ENCODE measurements around the gene CNTNAP5. TPM values are rescaled to one million over a fixed set of nuclear protein-coding genes. Genes with fewer than 3 reads are reported as not detected.

Gene CNTNAP5
- polyA plus RNA-seq, 3 donors from 2014 or later, result not detected

DNA sequence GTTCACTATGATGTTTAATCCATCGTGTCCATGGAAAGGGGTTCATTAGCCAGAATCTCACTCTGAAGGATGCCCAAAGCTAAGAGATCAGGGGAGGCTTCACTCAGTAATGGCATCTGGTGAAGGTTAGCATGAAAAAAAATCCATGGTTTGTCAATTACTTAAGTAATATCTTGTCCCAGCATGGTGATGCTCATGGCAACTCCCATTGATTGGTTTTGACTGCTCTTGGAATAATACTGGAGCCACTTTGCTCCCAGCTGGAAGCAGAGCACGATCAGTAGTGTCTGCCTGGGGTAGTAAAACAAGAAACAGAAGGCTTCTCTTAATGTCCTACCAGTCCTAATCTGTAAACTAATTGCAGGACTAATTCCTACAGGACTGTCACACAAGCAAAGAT lies 799.4 kb downstream of the CNTNAP5 start:
- Mint-ChIP-seq H3K4me3 (no peak overlapping the region), H3K9me3 (peaks cover 4 to 44% (median 11%) of the 10 kb centered on the region in 6 donors), H3K36me3 (no peaks in the 10 kb centered on the region), H3K4me1 (no peaks in the 10 kb centered on the region), H3K27me3 (ENCODE audit: low read depth in 3 of 3) (peaks cover 0 to 2% (median 2%) of the 10 kb centered on the region in 3 donors), H3K27ac (no peak overlapping the region)
- no peak for DNase-seq

DNA sequence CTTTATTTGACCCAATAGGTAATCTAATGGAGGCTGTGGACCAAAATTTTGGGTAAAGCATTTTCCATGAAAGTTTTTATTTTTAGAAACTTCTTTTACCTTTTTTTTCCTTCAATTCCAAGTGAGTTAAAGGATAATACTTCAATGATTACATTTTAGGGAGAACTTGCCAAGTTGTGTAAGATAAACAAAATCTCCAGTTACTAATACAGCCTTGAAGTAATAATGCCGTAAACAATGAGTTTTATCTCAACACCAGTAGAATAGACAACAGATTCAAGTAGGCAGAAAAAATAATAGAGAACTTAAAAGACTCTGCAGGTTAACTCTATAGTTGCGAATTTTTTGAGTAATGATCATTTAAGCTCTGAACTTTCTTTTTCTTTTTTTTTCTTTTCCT lies 807.4 kb downstream of the CNTNAP5 start:
- no peak overlapping the region for H3K27ac Mint-ChIP-seq
- H3K36me3 Mint-ChIP-seq, result no peaks in the 10 kb centered on the region
- H3K9me3 Mint-ChIP-seq, result peaks cover 0 to 23% (median 6%) of the 10 kb centered on the region in 6 donors
- H3K27me3 Mint-ChIP-seq (ENCODE audit: low read depth in 3 of 3), result peaks cover 0 to 2% (median 0%) of the 10 kb centered on the region in 3 donors
- H3K4me1 Mint-ChIP-seq, result no peaks in the 10 kb centered on the region
- H3K4me3 Mint-ChIP-seq, result no peak overlapping the region
- no peak for DNase-seq

DNA sequence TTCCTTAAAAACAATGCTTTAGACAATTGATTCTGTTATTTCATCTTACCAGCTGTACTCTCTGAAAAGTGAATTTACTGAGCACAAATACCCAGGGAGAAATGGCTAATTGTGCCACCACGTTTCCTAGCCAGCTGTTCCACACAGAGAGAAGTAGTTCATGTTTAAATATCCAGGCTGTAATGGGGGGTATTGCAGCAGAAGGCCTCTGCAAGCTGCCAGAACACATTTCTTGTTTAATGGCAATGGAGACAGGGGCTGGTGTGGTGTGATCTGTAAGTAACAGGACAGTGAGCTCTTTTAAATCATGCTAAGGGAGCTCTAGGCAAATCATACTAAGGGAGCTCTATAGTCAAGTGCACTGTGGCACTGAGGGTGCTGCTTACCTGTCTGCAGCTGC lies 809.2 kb downstream of the CNTNAP5 start:
- Mint-ChIP-seq H3K27me3 (ENCODE audit: low read depth in 3 of 3) (peaks cover 0 to 2% (median 0%) of the 10 kb centered on the region in 3 donors), H3K4me1 (no peaks in the 10 kb centered on the region), H3K36me3 (no peaks in the 10 kb centered on the region), H3K4me3 (no peak overlapping the region), H3K9me3 (peaks cover 3 to 20% (median 8%) of the 10 kb centered on the region in 6 donors), H3K27ac (no peak overlapping the region)
- no peak for DNase-seq

DNA sequence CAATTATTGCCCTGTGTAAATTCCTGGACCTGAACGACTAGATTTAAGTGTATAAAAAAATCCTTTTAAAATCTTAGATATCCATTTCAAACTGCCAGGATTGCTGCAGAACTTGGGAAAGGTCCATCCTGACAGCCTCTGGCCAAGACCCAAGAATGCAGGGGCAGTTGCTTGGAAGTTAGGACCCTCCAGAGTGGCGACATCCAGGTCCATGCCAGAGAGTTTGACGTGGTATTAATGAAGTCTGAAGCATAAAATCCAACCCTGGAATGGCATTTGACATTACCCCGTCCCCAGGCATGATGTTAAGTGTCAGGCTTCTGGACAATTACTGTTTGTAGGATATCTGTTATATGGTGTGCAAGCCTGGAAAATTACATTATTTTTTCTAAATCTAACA lies 810.2 kb downstream of the CNTNAP5 start:
- peaks cover 3 to 29% (median 11%) of the 10 kb centered on the region in 6 donors for H3K9me3 Mint-ChIP-seq

DNA sequence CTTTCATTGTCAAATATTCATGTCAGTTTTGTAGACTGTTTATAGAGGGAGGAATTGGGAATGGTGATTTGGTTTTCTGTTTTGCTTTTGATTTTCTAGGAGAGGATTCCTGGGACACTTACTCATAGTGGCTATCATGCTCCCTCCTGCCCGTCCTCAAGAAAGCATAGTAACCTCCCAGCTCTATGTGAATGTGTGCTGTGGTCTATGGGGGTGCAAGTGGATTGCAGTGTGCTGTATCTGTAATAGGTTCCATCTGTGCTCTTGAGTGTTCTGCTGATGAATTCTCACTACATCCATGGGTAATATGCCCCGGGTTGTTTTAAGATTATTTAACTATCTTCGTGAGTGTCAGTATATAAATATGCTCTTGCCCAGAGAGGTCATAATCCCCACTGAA lies 811.3 kb downstream of the CNTNAP5 start:
- no peak for DNase-seq
- no peak overlapping the region for H3K4me3 Mint-ChIP-seq
- H3K4me1 Mint-ChIP-seq, result no peaks in the 10 kb centered on the region
- peaks cover 3 to 32% (median 13%) of the 10 kb centered on the region in 6 donors for H3K9me3 Mint-ChIP-seq
- H3K27ac Mint-ChIP-seq, result no peak overlapping the region
- H3K36me3 Mint-ChIP-seq, result no peaks in the 10 kb centered on the region
- H3K27me3 Mint-ChIP-seq (ENCODE audit: low read depth in 3 of 3), result no peaks in the 10 kb centered on the region

More for the DNA sequence above, 810.2 kb downstream of the CNTNAP5 start:
- H3K4me3 Mint-ChIP-seq, result no peak overlapping the region
- H3K4me1 Mint-ChIP-seq, result no peaks in the 10 kb centered on the region
- no peak for DNase-seq
- H3K27me3 Mint-ChIP-seq (ENCODE audit: low read depth in 3 of 3), result peaks cover 0 to 2% (median 0%) of the 10 kb centered on the region in 3 donors
- no peaks in the 10 kb centered on the region for H3K36me3 Mint-ChIP-seq
- no peak overlapping the region for H3K27ac Mint-ChIP-seq

DNA sequence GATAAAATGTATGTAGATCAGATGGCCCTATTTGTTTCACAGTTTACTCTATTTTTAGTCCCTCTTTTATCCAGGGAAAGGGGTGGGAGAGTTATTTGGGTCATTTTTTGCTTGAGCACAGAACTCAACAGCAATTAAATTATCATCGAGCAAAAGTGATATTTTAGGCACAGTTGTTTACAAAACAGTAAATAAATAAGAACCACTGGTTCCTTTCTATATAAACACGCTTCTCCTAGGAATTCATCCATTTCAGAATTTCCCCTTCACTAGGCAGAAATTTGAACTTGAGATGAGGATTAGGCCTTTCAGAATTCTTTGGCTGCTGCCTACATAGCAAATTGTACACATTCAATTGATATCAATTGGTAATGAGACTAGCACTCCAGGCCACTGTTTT lies 812.4 kb downstream of the CNTNAP5 start:
- no peak for DNase-seq
- Mint-ChIP-seq H3K9me3 (peaks cover 3 to 34% (median 14%) of the 10 kb centered on the region in 6 donors), H3K36me3 (no peaks in the 10 kb centered on the region), H3K27ac (no peak overlapping the region), H3K4me1 (no peaks in the 10 kb centered on the region), H3K27me3 (ENCODE audit: low read depth in 3 of 3) (no peaks in the 10 kb centered on the region), H3K4me3 (no peak overlapping the region)

DNA sequence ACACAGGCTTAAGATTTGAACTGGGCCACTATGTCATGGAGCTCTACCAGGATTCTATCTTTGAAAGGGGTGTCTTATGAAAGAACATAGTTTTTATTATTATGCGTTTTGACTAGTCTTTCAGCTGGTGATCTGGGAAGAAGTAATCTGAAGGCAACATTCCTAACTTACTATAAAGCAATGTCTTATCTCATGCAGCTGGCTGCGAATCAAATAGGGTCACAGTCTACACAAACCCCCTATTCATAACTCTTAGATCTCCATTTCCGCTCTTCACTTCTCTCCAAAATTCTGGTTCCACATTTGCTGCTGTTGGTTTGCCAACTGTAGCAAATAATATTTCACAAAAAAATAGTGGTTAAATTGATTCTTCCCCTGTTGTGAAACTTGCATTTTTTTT lies 813.3 kb downstream of the CNTNAP5 start:
- Mint-ChIP-seq H3K27me3 (ENCODE audit: low read depth in 3 of 3) (no peaks in the 10 kb centered on the region), H3K9me3 (peaks cover 3 to 39% (median 15%) of the 10 kb centered on the region in 6 donors), H3K27ac (no peak overlapping the region), H3K4me1 (no peaks in the 10 kb centered on the region), H3K4me3 (no peak overlapping the region), H3K36me3 (no peaks in the 10 kb centered on the region)
- no peak for DNase-seq

DNA sequence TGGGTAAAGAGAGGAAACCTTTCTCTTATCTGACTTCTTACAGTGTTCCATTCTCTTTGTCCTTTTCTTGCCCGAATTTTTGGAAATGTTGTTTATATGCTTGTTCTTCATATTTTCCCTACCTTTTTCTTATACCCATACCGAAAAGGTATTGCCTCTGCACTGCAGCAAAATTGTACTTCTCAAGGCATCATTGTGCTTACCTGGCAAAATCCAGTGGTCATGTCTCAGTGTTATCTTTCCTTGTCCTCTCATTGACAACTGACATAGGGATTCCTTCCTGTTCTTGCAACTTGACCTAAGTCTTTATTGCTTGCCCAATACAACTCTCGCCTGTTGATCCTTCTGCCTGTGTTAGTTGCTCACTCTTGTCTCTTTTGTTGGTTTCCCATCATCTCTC lies 842.2 kb downstream of the CNTNAP5 start:
- H3K36me3 Mint-ChIP-seq, result no peaks in the 10 kb centered on the region
- no peaks in the 10 kb centered on the region for H3K4me1 Mint-ChIP-seq
- no peak overlapping the region for H3K27ac Mint-ChIP-seq
- peaks cover 0 to 1% (median 0%) of the 10 kb centered on the region in 3 donors for H3K27me3 Mint-ChIP-seq (ENCODE audit: low read depth in 3 of 3)
- H3K4me3 Mint-ChIP-seq, result no peak overlapping the region
- peaks cover 4 to 12% (median 10%) of the 10 kb centered on the region in 6 donors for H3K9me3 Mint-ChIP-seq
- DNase-seq, result no peak

DNA sequence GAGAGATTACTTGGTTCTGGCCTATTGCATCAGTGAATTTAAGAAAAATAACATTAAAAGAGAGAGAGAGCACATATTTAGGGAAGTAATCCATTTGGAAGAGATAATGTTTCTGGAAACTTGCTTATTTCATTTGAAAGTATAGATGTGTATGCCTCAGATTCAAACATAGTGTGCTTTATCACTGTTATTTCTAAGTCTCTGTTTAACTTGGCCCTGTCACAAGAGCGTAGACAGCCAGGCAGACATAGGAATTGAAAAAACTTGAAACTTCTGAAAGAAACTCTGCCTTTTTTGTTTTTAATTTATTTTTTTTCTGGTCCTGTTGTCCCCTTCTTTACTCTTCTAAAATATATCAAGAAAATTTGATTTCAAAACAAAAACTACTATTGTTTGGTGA lies 849.1 kb downstream of the CNTNAP5 start:
- no peak overlapping the region for H3K4me3 Mint-ChIP-seq
- H3K36me3 Mint-ChIP-seq, result no peaks in the 10 kb centered on the region
- DNase-seq, result no peak
- H3K9me3 Mint-ChIP-seq, result peaks cover 0 to 17% (median 5%) of the 10 kb centered on the region in 6 donors
- peaks cover 0 to 3% (median 0%) of the 10 kb centered on the region in 3 donors for H3K27me3 Mint-ChIP-seq (ENCODE audit: low read depth in 3 of 3)
- H3K27ac Mint-ChIP-seq, result no peak overlapping the region
- no peaks in the 10 kb centered on the region for H3K4me1 Mint-ChIP-seq

DNA sequence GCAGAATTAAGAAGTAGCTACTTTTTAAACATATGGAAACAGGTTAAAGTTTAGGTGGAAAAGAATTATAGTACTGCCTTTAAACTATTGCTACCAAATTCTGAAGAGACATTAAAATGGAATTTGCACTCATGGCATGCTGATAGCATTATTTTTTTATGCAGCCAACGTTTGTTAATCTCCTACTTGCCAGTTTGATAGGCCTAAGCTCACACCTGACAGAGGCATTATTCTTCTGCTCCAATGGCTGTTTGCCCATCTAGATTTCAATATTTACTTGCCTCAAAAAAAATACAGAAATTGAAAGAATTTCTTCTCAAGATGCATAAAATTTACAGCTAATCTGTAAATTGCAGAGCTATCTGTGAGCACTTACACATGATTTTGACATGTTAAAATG lies 849.6 kb downstream of the CNTNAP5 start:
- Mint-ChIP-seq H3K27me3 (ENCODE audit: low read depth in 3 of 3) (peaks cover 0 to 3% (median 0%) of the 10 kb centered on the region in 3 donors), H3K27ac (no peak overlapping the region), H3K9me3 (peaks cover 2 to 17% (median 6%) of the 10 kb centered on the region in 6 donors)

DNA sequence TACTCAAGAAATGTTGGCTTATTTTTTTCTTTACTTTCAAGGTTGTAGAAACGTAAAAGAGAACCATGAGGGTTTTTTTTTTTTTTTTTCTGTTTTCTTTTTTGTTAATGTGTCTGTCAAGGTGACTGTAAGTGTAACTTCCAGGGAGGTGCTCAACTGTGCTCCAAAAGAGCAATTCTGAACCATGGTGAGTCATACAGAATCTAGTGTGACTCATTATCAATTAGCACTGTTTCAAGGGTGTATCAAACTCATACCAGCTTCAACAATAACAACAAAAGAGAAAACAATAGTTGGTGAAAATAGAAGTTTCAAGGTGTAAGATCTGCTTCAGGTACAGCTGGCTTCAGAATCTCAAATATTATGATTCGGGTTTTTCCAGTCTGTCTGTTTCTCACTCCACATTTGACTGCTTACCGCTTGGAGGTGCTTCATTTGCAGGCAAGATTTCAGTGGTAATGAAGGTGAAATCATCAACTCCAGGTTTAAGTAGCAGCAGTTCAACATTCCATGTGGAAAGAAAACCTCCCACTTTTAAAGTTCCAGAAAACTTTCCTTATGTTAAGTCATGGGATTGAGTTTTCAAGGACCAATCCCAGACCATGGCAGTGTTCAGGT lies 850.6 kb downstream of the CNTNAP5 start:
- no peak for DNase-seq
- Mint-ChIP-seq H3K4me1 (no peaks in the 10 kb centered on the region), H3K36me3 (no peaks in the 10 kb centered on the region), H3K27me3 (ENCODE audit: low read depth in 3 of 3) (peaks cover 0 to 3% (median 1%) of the 10 kb centered on the region in 3 donors), H3K9me3 (peaks cover 3 to 23% (median 6%) of the 10 kb centered on the region in 6 donors), H3K4me3 (no peak overlapping the region), H3K27ac (no peak overlapping the region)

More for the DNA sequence above, 849.6 kb downstream of the CNTNAP5 start:
- no peak overlapping the region for H3K4me3 Mint-ChIP-seq
- DNase-seq, result no peak
- H3K36me3 Mint-ChIP-seq, result no peaks in the 10 kb centered on the region
- no peaks in the 10 kb centered on the region for H3K4me1 Mint-ChIP-seq

DNA sequence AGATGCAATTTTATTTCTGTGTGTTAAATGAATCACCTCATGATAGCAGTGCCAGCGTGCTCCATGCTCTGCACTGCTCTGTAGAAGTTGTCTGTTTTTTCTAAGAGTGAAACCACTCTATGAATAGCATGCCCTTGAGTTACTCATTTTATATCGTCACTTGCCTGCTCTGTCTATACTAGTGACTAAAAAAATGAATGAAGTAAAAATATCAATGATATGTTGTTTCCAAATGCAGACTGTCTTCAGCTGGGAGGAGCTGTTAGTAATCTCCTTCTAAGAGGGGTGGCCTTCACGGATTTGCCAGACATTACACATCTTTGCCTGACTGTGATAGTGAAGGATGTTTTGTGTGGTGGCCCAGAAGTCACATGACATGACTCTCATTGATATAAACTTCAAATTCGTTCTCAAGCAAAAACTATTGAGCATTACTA lies 852.1 kb downstream of the CNTNAP5 start:
- no peak for DNase-seq
- Mint-ChIP-seq H3K9me3 (peaks cover 4 to 22% (median 9%) of the 10 kb centered on the region in 6 donors), H3K4me1 (no peaks in the 10 kb centered on the region), H3K4me3 (no peak overlapping the region), H3K36me3 (peaks cover 0 to 3% (median 0%) of the 10 kb centered on the region in 3 donors), H3K27me3 (ENCODE audit: low read depth in 3 of 3) (peaks cover 0 to 3% (median 3%) of the 10 kb centered on the region in 3 donors), H3K27ac (no peak overlapping the region)

DNA sequence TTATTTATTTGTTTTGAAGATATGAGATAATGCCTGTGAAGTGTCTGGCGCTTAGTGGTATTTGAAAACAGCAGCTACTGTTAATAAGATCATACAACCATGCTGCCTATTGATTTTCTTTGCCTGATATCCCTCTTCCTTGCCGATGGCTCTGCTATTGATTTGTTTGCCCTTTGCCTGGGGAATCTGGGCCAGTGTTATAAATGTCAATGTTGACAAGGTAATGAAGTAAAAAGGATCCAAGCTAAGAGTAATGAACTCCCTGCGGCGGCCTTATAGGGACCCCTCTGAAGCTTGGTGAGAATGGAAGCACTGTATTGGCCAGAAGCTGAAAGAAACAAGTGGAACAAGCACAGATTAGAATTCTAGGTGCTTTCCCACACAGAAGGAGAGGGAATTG lies 854.6 kb downstream of the CNTNAP5 start:
- no peaks in the 10 kb centered on the region for H3K4me1 Mint-ChIP-seq
- H3K9me3 Mint-ChIP-seq, result peaks cover 4 to 21% (median 12%) of the 10 kb centered on the region in 6 donors
- no peak overlapping the region for H3K27ac Mint-ChIP-seq
- peaks cover 0 to 3% (median 0%) of the 10 kb centered on the region in 3 donors for H3K27me3 Mint-ChIP-seq (ENCODE audit: low read depth in 3 of 3)
- H3K4me3 Mint-ChIP-seq, result no peak overlapping the region
- peaks cover 0 to 3% (median 0%) of the 10 kb centered on the region in 3 donors for H3K36me3 Mint-ChIP-seq
- no peak for DNase-seq

DNA sequence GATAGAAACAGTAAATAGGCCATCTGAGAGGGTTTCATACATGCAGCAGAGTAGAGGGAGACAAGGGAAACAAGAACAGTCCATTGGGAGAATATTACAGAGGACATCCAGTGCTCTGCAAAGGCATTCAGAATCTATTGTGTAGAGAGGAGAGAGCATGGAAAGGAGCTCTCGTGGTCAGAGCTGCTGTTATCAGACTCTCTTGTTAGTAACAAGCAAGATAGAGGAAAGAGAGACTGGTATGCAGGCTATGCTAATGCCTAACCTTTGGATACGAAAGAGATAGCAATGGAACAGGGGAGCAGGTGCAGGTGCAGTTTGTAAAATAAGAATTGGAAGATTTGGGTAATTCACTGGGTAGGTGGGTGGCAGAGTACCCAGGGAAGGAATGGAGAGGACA lies 855.9 kb downstream of the CNTNAP5 start:
- Mint-ChIP-seq H3K9me3 (peaks cover 4 to 21% (median 12%) of the 10 kb centered on the region in 6 donors), H3K36me3 (peaks cover 0 to 3% (median 0%) of the 10 kb centered on the region in 3 donors), H3K27me3 (ENCODE audit: low read depth in 3 of 3) (peaks cover 0 to 3% (median 0%) of the 10 kb centered on the region in 3 donors), H3K4me1 (no peaks in the 10 kb centered on the region), H3K27ac (no peak overlapping the region), H3K4me3 (no peak overlapping the region)
- DNase-seq, result no peak

DNA sequence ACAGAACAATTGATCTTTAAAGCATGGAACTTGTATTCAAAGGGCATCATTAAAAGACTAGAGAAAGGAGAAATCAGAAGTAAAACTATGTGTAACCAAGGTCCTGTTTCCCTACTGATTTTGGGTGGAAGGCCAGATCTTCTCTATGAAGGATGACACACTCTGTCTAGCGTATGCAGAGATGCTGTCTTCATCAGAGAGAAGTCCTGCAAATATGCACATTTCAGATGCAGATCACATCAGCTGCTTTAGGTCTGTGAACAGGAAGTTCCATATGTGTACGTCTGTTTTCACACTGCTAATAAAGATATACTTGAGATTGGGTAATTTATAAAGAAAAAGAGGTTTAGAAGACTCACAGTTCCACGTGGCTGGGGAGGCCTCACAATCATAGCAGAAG lies 857.3 kb downstream of the CNTNAP5 start:
- Mint-ChIP-seq H3K4me3 (no peak overlapping the region), H3K4me1 (no peaks in the 10 kb centered on the region), H3K9me3 (peaks cover 4 to 27% (median 12%) of the 10 kb centered on the region in 6 donors), H3K27me3 (ENCODE audit: low read depth in 3 of 3) (peaks cover 0 to 3% (median 0%) of the 10 kb centered on the region in 3 donors), H3K27ac (no peak overlapping the region), H3K36me3 (peaks cover 0 to 3% (median 0%) of the 10 kb centered on the region in 3 donors)
- no peak for DNase-seq
